NCI-H2029 (cell line): ENCODE measurements around the gene EXOC1.

Source experiments
- DNase-seq: peaks from one replicate; lab custom pipeline; 2025; lab: John Stamatoyannopoulos, UW

The EXOC1 gene

GRCh38 chr4:55857586-55857985, 4.1 kb downstream of the EXOC1 start:
- no peak for DNase-seq

- no peak for DNase-seq
Observed at GRCh38 chr4:55859711-55860110, 6.3 kb downstream of the EXOC1 start.

GRCh38 chr4:55864577-55865223, 11.3 kb downstream of the EXOC1 start:
- DNase-seq = no peak

GRCh38 chr4:55865228-55865806, 11.9 kb downstream of the EXOC1 start:
- no peak for DNase-seq

GRCh38 chr4:55866290-55866907, 13.0 kb downstream of the EXOC1 start:
- DNase-seq = no peak

- DNase-seq = peak; percentile 44
Observed at GRCh38 chr4:55866973-55867574, 13.6 kb downstream of the EXOC1 start.

- DNase-seq = no peak
Observed at GRCh38 chr4:55868581-55869090, 15.2 kb downstream of the EXOC1 start.

GRCh38 chr4:55871299-55871800, 17.9 kb downstream of the EXOC1 start:
- DNase-seq = no peak

- no peak for DNase-seq
Observed at GRCh38 chr4:55874831-55875230, 21.4 kb downstream of the EXOC1 start.

- DNase-seq = no peak
Observed at GRCh38 chr4:55876387-55876786, 22.9 kb downstream of the EXOC1 start.

- no peak for DNase-seq
Observed at GRCh38 chr4:55879224-55879623, 25.8 kb downstream of the EXOC1 start.

GRCh38 chr4:55880652-55881280, 27.3 kb downstream of the EXOC1 start:
- no peak for DNase-seq

GRCh38 chr4:55884093-55884850, 30.8 kb downstream of the EXOC1 start:
- no peak for DNase-seq

GRCh38 chr4:55884851-55885219, 31.4 kb downstream of the EXOC1 start:
- no peak for DNase-seq

GRCh38 chr4:55887594-55887993, 34.1 kb downstream of the EXOC1 start:
- no peak for DNase-seq

- no peak for DNase-seq
Observed at GRCh38 chr4:55892156-55892555, 38.7 kb downstream of the EXOC1 start.

- no peak for DNase-seq
Observed at GRCh38 chr4:55896622-55897021, 43.2 kb downstream of the EXOC1 start.

- no peak for DNase-seq
Observed at GRCh38 chr4:55902677-55903076, 49.2 kb downstream of the EXOC1 start.

GRCh38 chr4:55903577-55903976, 50.1 kb downstream of the EXOC1 start:
- no peak for DNase-seq

GRCh38 chr4:55904576-55904975, 51.1 kb downstream of the EXOC1 start:
- DNase-seq = no peak

- DNase-seq = no peak
Observed at GRCh38 chr4:55906323-55906722, 52.9 kb downstream of the EXOC1 start.

GRCh38 chr4:55906989-55907388, 53.5 kb downstream of the EXOC1 start:
- DNase-seq = no peak
